HuH-7 (cell line): Measurements from ENCODE around the gene ATP8B3.

ENCODE experiments used
- DNase-seq: peaks from one replicate; pipeline ENCODE4 v3.0.0; 2011; ENCODE audit warnings: low spot score

The ATP8B3 gene

DNA sequence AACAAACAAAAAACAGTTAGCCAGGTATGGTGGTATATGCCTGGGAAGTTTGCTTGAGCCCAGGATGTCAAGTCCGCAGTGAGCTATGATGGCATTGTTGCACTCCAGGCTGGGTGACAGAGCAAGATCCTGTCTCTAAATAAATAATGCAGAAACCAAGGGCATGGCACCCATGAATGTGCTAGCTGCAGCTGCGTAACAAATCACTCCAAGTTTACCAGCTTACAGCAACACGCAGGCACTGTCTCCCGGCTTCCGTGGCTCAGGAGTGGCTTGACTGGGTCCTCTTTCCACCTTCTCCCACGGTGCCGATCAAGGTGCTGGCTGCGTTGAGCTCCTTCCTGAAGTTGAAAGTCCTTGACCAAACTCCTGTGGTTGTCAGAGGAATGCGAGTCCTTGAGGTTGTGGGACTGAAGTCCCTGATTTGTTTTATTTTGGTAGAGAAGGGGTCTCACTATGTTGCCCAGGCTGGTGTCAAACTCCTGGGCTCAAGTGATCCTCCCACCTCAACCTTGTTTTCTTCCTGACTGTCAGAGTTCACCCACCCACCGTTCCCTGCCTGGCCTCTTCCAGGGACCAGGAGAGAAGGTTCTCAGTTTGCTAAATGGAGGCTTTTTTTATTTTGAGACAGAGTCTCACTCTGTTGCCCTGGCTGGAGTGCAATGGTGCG is 72.0 kb downstream of the ATP8B3 start:
- no peak for DNase-seq

DNA sequence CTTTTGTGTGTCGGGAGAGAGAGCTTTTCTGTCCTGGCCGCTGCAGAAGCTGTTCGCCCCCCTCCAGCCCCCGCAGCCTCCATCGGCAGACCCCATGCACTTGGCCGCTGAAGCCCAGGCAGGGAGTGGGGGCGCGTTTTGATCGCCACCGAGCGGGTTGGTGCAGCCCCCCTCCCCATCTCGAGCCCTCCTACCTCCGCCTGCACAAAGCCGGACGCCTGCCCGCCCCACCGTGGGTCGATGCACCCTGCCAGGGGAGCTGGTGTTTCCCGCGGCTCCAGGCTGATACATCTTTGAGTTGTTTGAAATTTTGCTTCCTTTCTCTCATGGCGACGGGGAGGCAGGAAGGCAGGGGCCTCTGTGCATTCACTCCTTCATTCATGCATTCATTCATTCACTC is 75.1 kb downstream of the ATP8B3 start:
- no peak for DNase-seq

- DNase-seq: no peak
These were observed 75.8 kb downstream of the ATP8B3 start for GRCh38 chr19:1736280-1736679.

DNA sequence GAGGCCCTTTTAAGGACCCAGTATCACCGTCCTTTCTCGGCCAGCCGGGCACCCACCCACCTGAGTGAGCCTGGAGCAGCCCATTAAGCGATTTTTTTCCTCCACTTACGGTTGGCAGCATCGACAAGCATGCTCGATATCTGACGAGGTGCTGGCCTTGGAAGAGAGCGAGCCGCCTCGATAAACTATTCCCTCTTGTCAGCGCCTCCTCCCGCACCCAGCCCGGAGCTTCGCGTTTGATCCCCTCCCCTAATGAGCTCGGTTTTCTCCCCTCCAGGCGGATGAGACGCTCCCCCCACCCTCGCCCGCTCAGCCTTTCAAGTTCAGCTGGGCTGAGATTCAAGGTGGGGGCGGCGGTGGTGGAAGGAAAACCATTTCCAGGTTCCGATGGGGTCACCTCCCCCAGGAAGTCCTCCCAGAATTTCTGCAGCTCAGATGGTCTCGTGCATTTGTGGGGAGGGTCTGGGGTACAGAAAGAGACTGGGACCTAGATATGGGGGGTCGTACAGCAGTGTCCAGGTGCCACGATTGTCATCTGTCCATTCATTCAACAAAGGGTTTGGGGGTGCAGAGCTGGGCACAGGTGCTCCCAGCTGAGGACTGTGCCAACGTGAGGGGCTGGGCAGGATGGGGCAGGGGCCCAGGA is 77.6 kb downstream of the ATP8B3 start:
- DNase-seq: no peak
